ENCODE results near the gene LRRC4C.
"Not testable (repeated sequence)": the region's sequence is repeated elsewhere in the genome, so short reads cannot be mapped to it uniquely, and the experiment has no call there.

Gene LRRC4C

GRCh38 chr11:40203606-40204005 is 1255.8 kb downstream of the LRRC4C start:
- DNase-seq = no peak

- DNase-seq = no peak
Observed at GRCh38 chr11:40202589-40203270, 1256.7 kb downstream of the LRRC4C start.

- not testable (repeated sequence) for DNase-seq
Observed at GRCh38 chr11:40192590-40192989, 1266.9 kb downstream of the LRRC4C start.

GRCh38 chr11:40190294-40190693 is 1269.2 kb downstream of the LRRC4C start:
- DNase-seq = no peak

GRCh38 chr11:40188848-40189247 is 1270.6 kb downstream of the LRRC4C start:
- DNase-seq = peak; percentile 68

GRCh38 chr11:40187295-40187694 is 1272.2 kb downstream of the LRRC4C start:
- DNase-seq = no peak

- DNase-seq = peak; percentile 34
Observed at GRCh38 chr11:40186437-40187263, 1272.8 kb downstream of the LRRC4C start.

- DNase-seq = no peak
Observed at GRCh38 chr11:40185793-40186192, 1273.7 kb downstream of the LRRC4C start.

GRCh38 chr11:40183073-40184064 is 1276.1 kb downstream of the LRRC4C start:
- DNase-seq = no peak

- no peak for DNase-seq
Observed at GRCh38 chr11:40179541-40179940, 1279.9 kb downstream of the LRRC4C start.

GRCh38 chr11:40178470-40178869 is 1281.0 kb downstream of the LRRC4C start:
- DNase-seq = no peak

GRCh38 chr11:40175980-40176379 is 1283.5 kb downstream of the LRRC4C start:
- DNase-seq = no peak

GRCh38 chr11:40170078-40170477 is 1289.4 kb downstream of the LRRC4C start:
- no peak for DNase-seq

GRCh38 chr11:40168414-40168813 is 1291.0 kb downstream of the LRRC4C start:
- no peak for DNase-seq

GRCh38 chr11:40167805-40168204 is 1291.6 kb downstream of the LRRC4C start:
- DNase-seq = not testable (repeated sequence)

GRCh38 chr11:40166892-40167291 is 1292.6 kb downstream of the LRRC4C start:
- no peak for DNase-seq

- no peak for DNase-seq
Observed at GRCh38 chr11:40162901-40163883, 1296.3 kb downstream of the LRRC4C start.

GRCh38 chr11:40161854-40162410 is 1297.5 kb downstream of the LRRC4C start:
- DNase-seq = no peak

GRCh38 chr11:40160418-40160817 is 1299.0 kb downstream of the LRRC4C start:
- DNase-seq = no peak

- no peak for DNase-seq
Observed at GRCh38 chr11:40149721-40150120, 1309.7 kb downstream of the LRRC4C start.

GRCh38 chr11:40140560-40140959 is 1318.9 kb downstream of the LRRC4C start:
- DNase-seq = no peak
